ENCODE measurements around the gene UBA7.

Gene UBA7

GRCh38 chr3:49813497-49814174, at the start of gene UBA7:
UBA7 (minus strand) TSS chr3:49813953; CDS start chr3:49813787, 166 bp downstream.
- H3K4me3 ChIP-seq = no peak within 1 kb of the TSS
- in situ Hi-C loops (cut with MboI; ENCODE audit: low sequenced_read_pairs) = no loop called here
- H3K4me1 ChIP-seq = no peaks in the 10 kb centered on the region
- H3K9me3 ChIP-seq = no peaks in the 10 kb centered on the region
- H3K27me3 ChIP-seq (ENCODE audit: low read depth) = no peaks in the 10 kb centered on the region
- no peaks in the 10 kb centered on the region for H3K36me3 ChIP-seq (replicated peaks)
- DNase-seq (ENCODE audit: low spot score in 2 of 2) = no peak

- DNase-seq (ENCODE audit: low spot score in 2 of 2) = no peak
- in situ Hi-C loops (cut with MboI; ENCODE audit: low sequenced_read_pairs) = no loop called here
- Histone ChIP-seq H3K4me1 (peaks cover 10% of the 10 kb centered on the region), H3K9me3 (no peaks in the 10 kb centered on the region), H3K4me3 (no peak overlapping the region), H3K27me3 (ENCODE audit: low read depth) (no peaks in the 10 kb centered on the region), H3K36me3 (replicated peaks) (no peaks in the 10 kb centered on the region)
Measured at GRCh38 chr3:49859576-49860305, 46.0 kb upstream of the UBA7 start.

GRCh38 chr3:49856181-49857005, 42.6 kb upstream of the UBA7 start, which contains the start of gene TRAIP:
TRAIP (minus strand) TSS chr3:49856564; CDS start chr3:49856453, 111 bp downstream.
- Histone ChIP-seq H3K36me3 (replicated peaks) (no peaks in the 10 kb centered on the region), H3K27me3 (ENCODE audit: low read depth) (no peaks in the 10 kb centered on the region), H3K9me3 (no peaks in the 10 kb centered on the region), H3K4me1 (peaks cover 10% of the 10 kb centered on the region), H3K4me3 (peak within 1 kb of the TSS; percentile 53)
- peak; percentile 89 to 97 for DNase-seq (ENCODE audit: low spot score in 2 of 2)
- in situ Hi-C loops (cut with MboI; ENCODE audit: low sequenced_read_pairs) = no loop called here

GRCh38 chr3:49855662-49856061, 41.9 kb upstream of the UBA7 start:
- Histone ChIP-seq H3K9me3 (no peaks in the 10 kb centered on the region), H3K36me3 (replicated peaks) (no peaks in the 10 kb centered on the region), H3K4me3 (peak overlapping the region; percentile 53), H3K4me1 (peaks cover 10% of the 10 kb centered on the region), H3K27me3 (ENCODE audit: low read depth) (no peaks in the 10 kb centered on the region)
- in situ Hi-C loops (cut with MboI; ENCODE audit: low sequenced_read_pairs) = no loop called here
- DNase-seq (ENCODE audit: low spot score in 2 of 2) = no peak

- Histone ChIP-seq H3K4me1 (no peaks in the 10 kb centered on the region), H3K36me3 (replicated peaks) (peaks cover 45% of the 10 kb centered on the region), H3K9me3 (no peaks in the 10 kb centered on the region), H3K4me3 (no peak overlapping the region), H3K27me3 (ENCODE audit: low read depth) (no peaks in the 10 kb centered on the region)
- in situ Hi-C loops (cut with MboI; ENCODE audit: low sequenced_read_pairs) = loop anchor here (25.0 kb wide), 1 partner anchor 308 kb away; no protein-coding TSS in a partner anchor
- no peak for DNase-seq (ENCODE audit: low spot score in 2 of 2)
Measured at GRCh38 chr3:49845694-49846093, 31.9 kb upstream of the UBA7 start.

- Histone ChIP-seq H3K27me3 (ENCODE audit: low read depth) (no peaks in the 10 kb centered on the region), H3K4me3 (no peak overlapping the region), H3K9me3 (no peaks in the 10 kb centered on the region), H3K36me3 (replicated peaks) (peaks cover 50% of the 10 kb centered on the region), H3K4me1 (no peaks in the 10 kb centered on the region)
- DNase-seq (ENCODE audit: low spot score in 2 of 2) = no peak
- in situ Hi-C loops (cut with MboI; ENCODE audit: low sequenced_read_pairs) = loop anchor here (25.0 kb wide), 1 partner anchor 307 kb away; no protein-coding TSS in a partner anchor
Measured at GRCh38 chr3:49844464-49845183, 30.9 kb upstream of the UBA7 start.

- no peaks in the 10 kb centered on the region for H3K4me1 ChIP-seq
- H3K4me3 ChIP-seq = no peak overlapping the region
- peaks cover 58% of the 10 kb centered on the region for H3K36me3 ChIP-seq (replicated peaks)
- no peaks in the 10 kb centered on the region for H3K27me3 ChIP-seq (ENCODE audit: low read depth)
- H3K9me3 ChIP-seq = no peaks in the 10 kb centered on the region
- DNase-seq (ENCODE audit: low spot score in 2 of 2) = no peak
- in situ Hi-C loops (cut with MboI; ENCODE audit: low sequenced_read_pairs) = loop anchor here (25.0 kb wide), 1 partner anchor 306 kb away; no protein-coding TSS in a partner anchor
Measured at GRCh38 chr3:49842843-49843517, 29.2 kb upstream of the UBA7 start.

GRCh38 chr3:49841806-49842205, 28.1 kb upstream of the UBA7 start:
- DNase-seq (ENCODE audit: low spot score in 2 of 2) = no peak
- H3K9me3 ChIP-seq = no peaks in the 10 kb centered on the region
- H3K36me3 ChIP-seq (replicated peaks) = peaks cover 61% of the 10 kb centered on the region
- in situ Hi-C loops (cut with MboI; ENCODE audit: low sequenced_read_pairs) = loop anchor here (25.0 kb wide), 1 partner anchor 305 kb away; no protein-coding TSS in a partner anchor
- H3K27me3 ChIP-seq (ENCODE audit: low read depth) = no peaks in the 10 kb centered on the region
- H3K4me3 ChIP-seq = no peak overlapping the region
- no peaks in the 10 kb centered on the region for H3K4me1 ChIP-seq

- peaks cover 61% of the 10 kb centered on the region for H3K36me3 ChIP-seq (replicated peaks)
Measured at GRCh38 chr3:49841126-49841696, 27.5 kb upstream of the UBA7 start.

GRCh38 chr3:49840388-49840787, 26.6 kb upstream of the UBA7 start:
- Histone ChIP-seq H3K9me3 (no peaks in the 10 kb centered on the region), H3K4me3 (no peak overlapping the region), H3K27me3 (ENCODE audit: low read depth) (no peaks in the 10 kb centered on the region), H3K4me1 (no peaks in the 10 kb centered on the region), H3K36me3 (replicated peaks) (peaks cover 57% of the 10 kb centered on the region)
- in situ Hi-C loops (cut with MboI; ENCODE audit: low sequenced_read_pairs) = loop anchor here (25.0 kb wide), 1 partner anchor 303 kb away; no protein-coding TSS in a partner anchor
- DNase-seq (ENCODE audit: low spot score in 2 of 2) = no peak

More at GRCh38 chr3:49841126-49841696, 27.5 kb upstream of the UBA7 start:
- in situ Hi-C loops (cut with MboI; ENCODE audit: low sequenced_read_pairs) = loop anchor here (25.0 kb wide), 1 partner anchor 304 kb away; no protein-coding TSS in a partner anchor
- Histone ChIP-seq H3K27me3 (ENCODE audit: low read depth) (no peaks in the 10 kb centered on the region), H3K4me3 (no peak overlapping the region), H3K4me1 (no peaks in the 10 kb centered on the region), H3K9me3 (no peaks in the 10 kb centered on the region)
- DNase-seq (ENCODE audit: low spot score in 2 of 2) = peak; percentile 4 to 40

GRCh38 chr3:49839193-49839809, 25.5 kb upstream of the UBA7 start:
- Histone ChIP-seq H3K9me3 (no peaks in the 10 kb centered on the region), H3K4me1 (no peaks in the 10 kb centered on the region), H3K36me3 (replicated peaks) (peaks cover 57% of the 10 kb centered on the region), H3K4me3 (no peak overlapping the region), H3K27me3 (ENCODE audit: low read depth) (no peaks in the 10 kb centered on the region)
- in situ Hi-C loops (cut with MboI; ENCODE audit: low sequenced_read_pairs) = loop anchor here (25.0 kb wide), 1 partner anchor 302 kb away; no protein-coding TSS in a partner anchor
- DNase-seq (ENCODE audit: low spot score in 2 of 2) = peak; percentile 44 to 84

- Histone ChIP-seq H3K36me3 (replicated peaks) (peaks cover 59% of the 10 kb centered on the region), H3K9me3 (no peaks in the 10 kb centered on the region), H3K27me3 (ENCODE audit: low read depth) (no peaks in the 10 kb centered on the region), H3K4me1 (no peaks in the 10 kb centered on the region), H3K4me3 (no peak overlapping the region)
- no peak for DNase-seq (ENCODE audit: low spot score in 2 of 2)
- in situ Hi-C loops (cut with MboI; ENCODE audit: low sequenced_read_pairs) = loop anchor here (5.0 to 25.0 kb wide), 2 partner anchors 129 to 294 kb away; no protein-coding TSS in a partner anchor
Measured at GRCh38 chr3:49831341-49831740, 17.6 kb upstream of the UBA7 start.

Data from HAP-1 (cell line).